ENCODE data around the gene ABHD17A.

DNA sequence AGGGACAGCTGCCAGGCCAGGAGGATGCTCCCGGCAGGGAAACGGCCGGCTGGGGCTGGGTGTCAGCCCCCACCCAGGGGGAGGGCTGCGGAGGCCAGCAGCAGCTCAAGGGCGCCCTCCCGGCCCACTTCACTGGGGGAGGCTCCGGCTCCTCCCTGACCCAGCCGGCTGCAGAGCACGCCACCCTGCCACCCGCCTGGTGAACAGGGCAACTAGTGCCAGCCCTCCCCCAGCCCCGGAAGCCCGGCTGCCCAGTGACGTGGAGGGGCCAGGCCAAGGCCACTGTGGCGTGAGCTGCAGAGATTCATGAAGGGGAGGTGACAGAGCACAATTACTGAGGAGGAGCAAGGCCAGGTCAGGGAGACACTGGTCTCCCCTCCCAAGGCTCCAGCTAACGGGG, 51.8 kb downstream of the ABHD17A start:
- TF ChIP-seq, protein P1, sequence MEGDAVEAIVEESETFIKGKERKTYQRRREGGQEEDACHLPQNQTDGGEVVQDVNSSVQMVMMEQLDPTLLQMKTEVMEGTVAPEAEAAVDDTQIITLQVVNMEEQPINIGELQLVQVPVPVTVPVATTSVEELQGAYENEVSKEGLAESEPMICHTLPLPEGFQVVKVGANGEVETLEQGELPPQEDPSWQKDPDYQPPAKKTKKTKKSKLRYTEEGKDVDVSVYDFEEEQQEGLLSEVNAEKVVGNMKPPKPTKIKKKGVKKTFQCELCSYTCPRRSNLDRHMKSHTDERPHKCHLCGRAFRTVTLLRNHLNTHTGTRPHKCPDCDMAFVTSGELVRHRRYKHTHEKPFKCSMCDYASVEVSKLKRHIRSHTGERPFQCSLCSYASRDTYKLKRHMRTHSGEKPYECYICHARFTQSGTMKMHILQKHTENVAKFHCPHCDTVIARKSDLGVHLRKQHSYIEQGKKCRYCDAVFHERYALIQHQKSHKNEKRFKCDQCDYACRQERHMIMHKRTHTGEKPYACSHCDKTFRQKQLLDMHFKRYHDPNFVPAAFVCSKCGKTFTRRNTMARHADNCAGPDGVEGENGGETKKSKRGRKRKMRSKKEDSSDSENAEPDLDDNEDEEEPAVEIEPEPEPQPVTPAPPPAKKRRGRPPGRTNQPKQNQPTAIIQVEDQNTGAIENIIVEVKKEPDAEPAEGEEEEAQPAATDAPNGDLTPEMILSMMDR (IDR thresholded peaks at IDR 0.05): no peak
- TF ChIP-seq POLR2A (IDR thresholded peaks at IDR 0.05): no peak

All from uterus (tissue), 2 donors.